Motor neuron (in vitro differentiated cells): ENCODE data around the gene SLC8A1. TPM values are rescaled to one million over a fixed set of nuclear protein-coding genes. Genes with fewer than 3 reads are reported as not detected.
A peak's percentile ranks its signal among the peaks of the same experiment; 100 is the strongest.

ENCODE experiments used
- ATAC-seq, 8 experiments: fragments of 200-7000 bp; cut with Tn5 transposase; replicated peaks in 6 of 8; 2 replicates each; pipeline ENCODE4 v1.8.0; 2021; ENCODE audit warnings: mild to moderate bottlenecking in 8 of 8, moderate library complexity in 8 of 8
- H3K27ac ChIP-seq, 2 donors: fragments of 250-450 bp; sonication (Bioruptor Pico); 2 replicates each; pipeline ENCODE4 v1.9.0; 2021; ENCODE audit warnings: antibody characterized with exemption in 2 of 2, mild to moderate bottlenecking in 2 of 2, moderate library complexity in 1 of 2
- H3K4me1 ChIP-seq, 2 donors: fragments of 250-450 bp; sonication (Bioruptor Pico); replicated peaks in 1 of 2; 2 replicates each; pipeline ENCODE4 v1.6.1; 2021; ENCODE audit warnings: antibody characterized with exemption in 2 of 2, mild to moderate bottlenecking in 2 of 2, moderate library complexity in 1 of 2
- H3K4me3 ChIP-seq, 5 donors: fragments of 250-450 bp; sonication (Bioruptor Pico); 2 replicates each; pipeline ENCODE4 v1.9.0; 2021; ENCODE audit warnings: antibody characterized with exemption in 5 of 5, mild to moderate bottlenecking in 5 of 5, moderate library complexity in 4 of 5
- WGBS, 10 experiments: fragments of 450-650 bp; shearing (Covaris generic); methylation state at CpG; one replicate each; pipeline ENCODE4 v1.0.0; 2022; 5-methylcytosine and 5-hydroxymethylcytosine counted together
- in situ Hi-C, 9 experiments: fragments of 400-800 bp; cut with MboI; loops; one replicate each; pipeline ENCODE4 v1.15.0; 2021; ENCODE audit warnings: low sequenced_read_pairs in 9 of 9, low pct_unique_long_range_greater_than_20kb in 2 of 9; ENCODE audit not compliant: unreplicated experiment in 9 of 9
- total RNA-seq, 8 experiments: library from RNA; unstranded; fragments of 300-600 nt; gene quantifications; 2 replicates each; pipeline versions ENCODE4 v1.2.3 to v1.2.4, GENCODE V29; 2022

Gene SLC8A1
- total RNA-seq, 8 experiments from 2014 or later: 0.27 to 55.1 (median 24.5) TPM

- ATAC-seq: no peak
- in situ Hi-C loops: no loop called here
- Histone ChIP-seq H3K27ac (no peak overlapping the region), H3K4me1 (peaks cover 6 to 28% of the 10 kb centered on the region in 2 donors), H3K4me3 (no peak overlapping the region)
- WGBS, 10 experiments: 72 to 100% (median 90%) methylated on average over 1 to 4 of the region's 4 CpGs; no CpG with 5 or more reads in 1 of the 10 experiments
Observed at GRCh38 chr2:40115894-40116293, 336.0 kb downstream of the SLC8A1 start.

DNA sequence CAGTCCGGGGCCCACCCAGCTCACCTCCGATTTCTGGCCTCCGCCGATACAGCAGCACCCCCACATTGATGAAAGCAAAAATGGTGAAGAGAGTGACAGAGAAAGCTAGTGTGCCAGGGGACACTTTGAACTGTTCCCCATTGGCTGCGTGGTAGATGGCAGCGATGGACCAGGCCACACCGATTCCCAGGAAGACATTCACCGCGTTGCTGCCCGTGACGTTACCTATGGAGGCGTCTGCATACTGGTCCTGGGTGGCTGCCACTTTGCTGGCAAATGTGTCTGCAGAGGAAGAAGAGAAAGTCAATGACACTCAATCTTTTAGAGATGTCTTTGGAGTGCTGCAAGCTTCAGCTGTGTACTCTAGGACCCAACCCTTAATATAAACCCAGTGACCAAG is 336.5 kb downstream of the SLC8A1 start:
- Histone ChIP-seq H3K4me3 (no peak overlapping the region), H3K27ac (no peak overlapping the region), H3K4me1 (peaks cover 6 to 27% of the 10 kb centered on the region in 2 donors)
- WGBS, 10 experiments: 75 to 95% (median 91%) methylated on average over 3 to 11 of the region's 12 CpGs; no CpG with 5 or more reads in 6 of the 10 experiments
- in situ Hi-C loops: no loop called here
- ATAC-seq: no peak

- WGBS, 10 experiments: 20 to 100% (median 76%) methylated on average over 2 to 4 of the region's 4 CpGs; no CpG with 5 or more reads in 3 of the 10 experiments
- Histone ChIP-seq H3K27ac (no peak overlapping the region), H3K4me3 (no peak overlapping the region), H3K4me1 (peaks cover 6 to 17% of the 10 kb centered on the region in 2 donors)
- ATAC-seq: peak in 3 of 8 experiments; percentile 21 to 63 (median 62)
- in situ Hi-C loops: no loop called here
Observed at GRCh38 chr2:40113997-40114396, 337.9 kb downstream of the SLC8A1 start.

DNA sequence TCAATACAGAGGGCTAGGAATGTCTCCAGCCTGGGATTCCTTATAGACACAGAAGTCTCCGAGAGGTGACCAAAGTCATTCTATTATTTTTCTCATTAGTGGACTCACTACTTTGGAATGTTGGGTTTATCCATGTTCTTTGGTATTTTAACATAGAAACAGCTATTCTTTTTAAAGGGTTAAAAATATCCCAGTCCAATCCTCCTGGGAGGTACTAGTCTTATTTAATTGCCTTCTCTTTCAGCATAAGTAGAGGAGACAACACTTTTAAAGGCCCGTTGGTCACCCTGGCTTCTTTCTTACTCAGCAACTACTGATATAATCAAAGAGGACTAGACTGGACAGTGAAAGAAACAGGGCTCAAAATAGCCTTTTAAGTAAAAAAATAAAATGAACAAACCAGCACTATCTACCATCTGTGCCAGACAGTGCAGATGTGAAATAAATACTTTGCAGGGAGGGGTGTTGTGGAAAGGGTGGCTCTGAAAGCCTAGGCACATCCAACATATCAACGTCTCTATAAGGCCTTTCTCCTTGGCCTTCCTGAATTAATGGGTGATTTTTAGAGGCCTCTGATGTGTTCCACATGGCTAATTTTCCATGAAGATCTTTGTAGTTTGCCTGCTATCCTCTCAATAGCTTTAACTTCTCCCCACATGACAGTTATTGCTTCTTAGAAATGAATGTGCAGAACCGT is 338.5 kb downstream of the SLC8A1 start:
- WGBS, 10 experiments: 0 to 86% (median 18%) methylated on average over 1 to 4 of the region's 4 CpGs
- in situ Hi-C loops: no loop called here
- Histone ChIP-seq H3K4me1 (peaks cover 6 to 17% of the 10 kb centered on the region in 2 donors), H3K27ac (no peak overlapping the region), H3K4me3 (no peak overlapping the region)
- peak in 4 of 8 experiments; percentile 50 to 94 (median 84) for ATAC-seq

DNA sequence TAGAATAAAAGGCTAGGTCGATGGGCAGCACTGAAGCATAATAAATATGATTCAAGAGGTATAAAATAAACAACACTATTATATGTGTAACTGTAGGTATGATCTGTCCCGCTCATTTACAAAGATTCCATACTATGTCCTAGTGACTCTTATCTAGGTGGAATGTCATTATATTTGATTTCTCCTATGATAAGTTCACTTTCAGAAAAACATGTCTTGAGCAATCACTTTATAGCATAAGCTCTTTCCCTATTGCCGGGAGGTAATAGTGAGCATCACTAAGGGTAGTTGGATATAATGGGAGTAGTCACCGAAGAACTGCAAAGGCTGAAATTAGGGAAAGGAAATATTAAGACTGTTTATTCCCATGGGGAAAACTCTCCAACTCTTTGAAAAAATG is 342.5 kb downstream of the SLC8A1 start:
- no peak for ATAC-seq
- WGBS, 10 experiments: 71 to 100% (median 84%) methylated on average over 1 to 4 of the region's 4 CpGs
- in situ Hi-C loops: no loop called here
- Histone ChIP-seq H3K4me3 (no peak overlapping the region), H3K27ac (no peak overlapping the region), H3K4me1 (peaks cover 6 to 17% of the 10 kb centered on the region in 2 donors)

DNA sequence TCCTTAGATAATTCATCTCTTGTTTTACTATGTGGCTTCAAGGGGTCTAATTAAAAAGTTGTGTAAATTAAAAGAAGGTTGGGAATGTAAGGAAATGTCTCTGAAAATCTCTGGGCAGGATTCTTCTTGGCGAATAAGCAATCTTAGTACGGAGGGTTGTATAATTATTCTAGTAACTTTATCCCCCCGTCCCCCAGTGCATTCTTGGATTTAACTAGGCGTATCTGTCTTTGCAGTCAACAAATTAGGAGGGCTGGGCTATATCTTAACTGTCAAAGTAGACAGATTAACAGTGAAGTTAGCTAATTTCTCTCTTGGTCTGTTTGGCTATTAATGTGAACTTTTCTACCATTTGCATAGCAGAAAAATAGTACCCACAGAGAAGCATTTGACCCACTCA is 343.0 kb downstream of the SLC8A1 start:
- 39 to 100% (median 72%) methylated on average over 1 to 4 of the region's 4 CpGs for WGBS, 10 experiments
- no peak for ATAC-seq
- in situ Hi-C loops: no loop called here
- Histone ChIP-seq H3K27ac (no peak overlapping the region), H3K4me1 (peaks cover 6 to 12% of the 10 kb centered on the region in 2 donors), H3K4me3 (no peak overlapping the region)

DNA sequence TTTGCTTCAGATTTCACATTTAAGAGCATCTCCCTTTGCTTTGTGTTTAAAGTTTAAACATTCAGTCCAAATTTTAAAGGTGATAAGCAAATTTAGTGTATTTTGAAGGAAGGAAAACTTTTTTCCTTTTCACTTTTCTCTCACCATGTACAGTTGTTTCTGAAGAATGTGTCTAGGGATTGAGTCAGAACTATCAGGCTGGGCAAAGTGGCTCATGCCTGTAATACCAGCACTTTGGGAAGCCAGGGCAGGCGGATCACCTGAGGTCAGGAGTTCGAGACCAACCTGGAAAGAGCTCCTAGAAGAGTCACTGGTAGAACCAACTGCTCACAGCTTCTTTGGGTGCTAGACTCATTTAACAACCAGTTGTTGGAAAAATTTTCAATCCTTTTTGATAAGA is 345.8 kb downstream of the SLC8A1 start:
- WGBS, 10 experiments: 0 to 92% (median 50%) methylated on average over 2 of the region's 2 CpGs; no CpG with 5 or more reads in 3 of the 10 experiments
- Histone ChIP-seq H3K27ac (no peak overlapping the region), H3K4me3 (no peak overlapping the region), H3K4me1 (peaks cover 15 to 27% of the 10 kb centered on the region in 2 donors)
- in situ Hi-C loops: no loop called here
- ATAC-seq: no peak

GRCh38 chr2:40105593-40105992 is 346.3 kb downstream of the SLC8A1 start:
- H3K4me1 ChIP-seq: peaks cover 20 to 31% of the 10 kb centered on the region in 2 donors
- in situ Hi-C loops: no loop called here
- ATAC-seq: peak in 3 of 8 experiments; percentile 22 to 39 (median 35)
- WGBS, 10 experiments: 0 to 100% (median 43%) methylated on average over 1 to 5 of the region's 5 CpGs; no CpG with 5 or more reads in 1 of the 10 experiments
- H3K4me3 ChIP-seq: no peak overlapping the region
- H3K27ac ChIP-seq: no peak overlapping the region

GRCh38 chr2:40103590-40103989 is 348.3 kb downstream of the SLC8A1 start:
- in situ Hi-C loops: no loop called here
- WGBS, 10 experiments: 0 to 100% (median 77%) methylated on average over 1 to 2 of the region's 2 CpGs
- no peak for ATAC-seq
- Histone ChIP-seq H3K4me1 (peaks cover 25 to 31% of the 10 kb centered on the region in 2 donors), H3K27ac (no peak overlapping the region), H3K4me3 (no peak overlapping the region)

DNA sequence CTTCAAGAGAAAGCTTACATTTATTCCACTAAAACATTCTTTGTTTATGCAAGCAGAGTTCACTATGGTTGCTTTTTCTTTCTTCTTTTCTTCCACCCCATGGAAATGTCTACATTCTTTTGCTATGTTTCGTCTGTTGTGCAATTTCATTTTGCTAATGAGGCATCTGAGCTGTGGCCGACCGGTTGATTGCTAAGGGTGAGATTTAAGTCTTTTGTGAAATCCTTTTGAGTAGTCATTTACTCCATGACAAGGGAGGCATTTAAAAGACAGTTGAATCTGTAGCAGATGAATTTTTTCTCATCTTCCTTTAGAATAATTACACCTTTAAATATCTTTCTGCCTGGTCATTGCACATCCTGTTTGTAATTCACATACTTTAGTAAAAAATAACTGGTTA is 348.7 kb downstream of the SLC8A1 start:
- Histone ChIP-seq H3K27ac (no peak overlapping the region), H3K4me3 (no peak overlapping the region), H3K4me1 (peaks cover 25 to 31% of the 10 kb centered on the region in 2 donors)
- ATAC-seq: peak in 6 of 8 experiments; percentile 32 to 76 (median 52)
- in situ Hi-C loops: no loop called here
- WGBS, 10 experiments: 0 to 61% (median 28%) methylated on average over 1 to 3 of the region's 3 CpGs

- no peak for ATAC-seq
- Histone ChIP-seq H3K4me1 (peaks cover 25 to 31% of the 10 kb centered on the region in 2 donors), H3K27ac (no peak overlapping the region), H3K4me3 (no peak overlapping the region)
- 53 to 100% (median 86%) methylated on average over 1 to 6 of the region's 6 CpGs for WGBS, 10 experiments
- in situ Hi-C loops: no loop called here
Observed at GRCh38 chr2:40102447-40102846, 349.4 kb downstream of the SLC8A1 start.

DNA sequence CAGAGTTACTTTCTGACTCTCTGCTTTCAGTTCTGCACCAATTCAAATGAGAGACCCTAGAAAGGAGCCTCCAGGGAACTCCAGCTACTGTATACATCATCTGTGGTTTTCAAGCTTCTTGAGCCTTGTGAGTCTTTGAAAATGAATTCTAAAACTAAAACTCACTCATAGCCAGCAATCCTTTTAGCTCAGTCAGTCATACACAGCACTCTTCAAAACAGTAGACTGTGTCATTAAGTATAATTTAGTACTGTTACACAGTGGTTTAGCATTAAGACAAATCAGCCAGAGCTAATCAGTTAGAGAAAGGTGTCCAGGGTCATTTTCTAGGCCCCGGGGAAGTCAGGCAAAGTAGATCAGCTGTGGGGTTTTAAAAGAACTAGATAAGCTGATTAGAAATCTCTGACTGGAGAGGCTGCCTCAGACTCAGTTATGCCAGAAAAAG is 350.7 kb downstream of the SLC8A1 start:
- no peak overlapping the region for H3K4me3 ChIP-seq
- H3K27ac ChIP-seq: no peak overlapping the region
- in situ Hi-C loops: no loop called here
- 0 to 33% (median 0%) methylated on average over 1 of the region's 1 CpG; no CpG with 5 or more reads in 5 of the 10 experiments for WGBS, 10 experiments
- ATAC-seq: peak in 5 of 8 experiments; percentile 40 to 77 (median 64)
- H3K4me1 ChIP-seq: peaks cover 25 to 31% of the 10 kb centered on the region in 2 donors

GRCh38 chr2:40100676-40101075 is 351.2 kb downstream of the SLC8A1 start:
- no peak for ATAC-seq
- no peak overlapping the region for H3K27ac ChIP-seq
- H3K4me3 ChIP-seq: no peak overlapping the region
- H3K4me1 ChIP-seq: peaks cover 25 to 31% of the 10 kb centered on the region in 2 donors
- in situ Hi-C loops: no loop called here
- WGBS, 10 experiments: 55 to 100% (median 84%) methylated on average over 1 to 3 of the region's 3 CpGs; no CpG with 5 or more reads in 2 of the 10 experiments
